GM18508 (cell line): Measurements from ENCODE around the gene SIRT1.
"Not testable (repeated sequence)": the region's sequence is repeated elsewhere in the genome, so short reads cannot be mapped to it uniquely, and the experiment has no call there.

Source experiments
- ATAC-seq: cut with Tn5 transposase; IDR thresholded peaks from one replicate; pipeline ENCODE4 v1.9.1; 2021; ENCODE audit warnings: moderate number of reproducible peaks; ENCODE audit not compliant: insufficient read depth, unreplicated experiment

SIRT1 gene

DNA sequence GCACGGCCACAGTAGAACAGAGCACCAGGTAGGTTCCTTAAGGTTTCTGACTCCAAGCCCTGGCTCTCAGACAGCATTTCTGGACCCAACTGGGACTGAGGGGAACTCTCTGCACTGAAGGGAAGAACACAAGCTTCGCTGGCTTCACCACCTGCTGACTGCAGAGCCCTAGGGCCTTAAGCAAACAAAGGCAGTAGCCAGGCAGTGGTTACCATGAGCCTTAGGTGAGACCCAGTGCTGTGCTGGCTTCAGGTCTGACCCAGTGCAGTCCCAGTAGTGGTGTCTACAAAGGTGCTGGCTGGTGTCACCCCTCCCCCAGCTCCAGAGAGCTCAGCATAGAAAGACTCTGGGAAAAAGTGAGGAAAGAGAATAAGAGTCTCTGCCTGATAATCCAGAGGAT lies 59.5 kb downstream of the SIRT1 start:
- ATAC-seq, result no peak

DNA sequence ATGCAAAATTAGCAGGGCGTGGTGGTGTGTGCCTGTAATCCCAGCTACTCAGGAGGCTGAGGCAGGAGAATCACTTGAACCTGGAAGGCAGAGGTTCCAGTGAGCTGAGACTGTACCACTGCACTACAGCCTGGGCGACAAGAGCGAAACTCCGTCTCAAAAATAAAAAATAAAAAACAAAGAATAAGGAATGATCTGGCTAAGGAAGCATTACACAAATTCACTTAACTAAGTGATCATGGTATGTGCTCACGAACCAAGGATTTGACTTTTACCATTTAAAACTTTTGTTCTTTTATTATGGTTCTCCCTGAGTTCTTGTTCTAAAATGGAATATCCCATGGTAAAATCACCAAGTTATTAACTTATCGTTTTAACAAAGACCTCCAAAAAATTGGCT lies 71.2 kb downstream of the SIRT1 start:
- ATAC-seq, result no peak

DNA sequence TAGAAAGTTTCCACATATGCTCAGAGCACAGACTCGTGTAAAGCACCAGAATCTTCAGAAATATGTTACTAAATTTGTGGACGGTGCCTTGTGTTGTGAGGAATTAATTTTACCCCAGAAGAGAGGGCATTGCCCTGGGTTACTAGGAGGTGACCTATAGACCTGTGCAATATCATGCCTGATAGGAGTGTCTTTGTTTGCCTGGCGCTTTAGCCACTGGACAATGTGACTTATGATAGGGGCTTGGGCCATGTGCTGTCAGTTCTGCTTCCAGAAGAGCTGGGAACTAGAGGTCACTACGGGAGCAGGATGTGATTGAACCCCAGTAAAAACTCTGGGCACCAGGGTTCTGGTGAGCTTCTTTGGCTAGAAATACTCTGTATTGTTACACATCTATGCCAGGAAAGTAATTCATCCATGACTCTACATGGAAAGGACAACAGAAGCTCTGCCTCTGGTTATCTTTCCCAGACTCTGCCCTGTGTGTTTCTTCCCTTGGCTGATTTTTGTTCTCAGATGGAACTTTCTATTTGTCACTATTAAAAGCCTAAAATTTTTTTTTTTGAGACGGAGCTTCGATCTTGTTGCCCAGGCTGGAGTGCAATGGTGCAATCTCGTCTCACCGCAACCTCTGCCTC lies 75.5 kb downstream of the SIRT1 start:
- no peak for ATAC-seq

DNA sequence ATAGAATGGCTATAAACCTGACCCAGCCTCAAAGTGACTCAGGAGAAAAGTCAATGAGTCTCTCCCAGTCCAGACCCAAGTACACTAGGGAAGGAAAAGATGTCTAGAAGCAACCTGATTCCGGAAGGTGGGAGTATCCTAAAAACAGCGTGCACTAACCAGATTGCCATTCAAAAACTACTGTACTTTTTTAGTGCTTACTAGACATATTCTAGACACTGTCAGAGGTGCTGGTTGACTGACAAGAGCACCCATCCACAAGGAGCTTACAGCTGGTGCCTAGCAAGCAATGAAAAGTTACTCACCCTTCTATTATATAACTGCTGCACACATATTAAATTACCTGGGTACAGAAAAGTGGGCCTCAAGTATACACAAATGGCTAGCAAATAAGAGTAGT lies 81.0 kb downstream of the SIRT1 start:
- ATAC-seq, result no peak

DNA sequence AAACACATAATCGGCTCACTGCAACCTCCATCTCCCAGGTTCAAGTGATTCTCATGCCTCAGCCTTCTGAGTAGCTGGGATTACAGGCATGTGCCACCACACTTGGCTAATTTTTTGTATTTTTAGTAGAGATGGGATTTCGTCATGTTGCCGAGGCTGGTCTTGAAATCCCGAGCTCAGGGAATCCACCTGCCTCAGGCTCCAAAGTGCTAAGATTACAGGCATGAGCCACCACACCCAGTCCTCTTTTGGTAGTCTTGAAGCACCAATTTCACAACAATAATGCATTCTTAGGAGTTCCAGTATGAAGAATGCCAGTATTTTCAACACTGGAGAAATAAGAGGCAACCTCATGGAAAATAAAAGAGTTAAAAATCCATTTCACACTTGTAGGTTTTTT lies 81.6 kb downstream of the SIRT1 start:
- not testable (repeated sequence) for ATAC-seq
